Small intestine (tissue), 16 donors: ENCODE data around the gene GALNT12. TPM values are rescaled to one million over a fixed set of nuclear protein-coding genes. Genes with fewer than 3 reads are reported as not detected.

Experiments used
- DNase-seq, 2 donors: peaks; one replicate each; pipeline versions ENCODE4 v3.0.0 to v3.0.0-alpha.2; 2013
- FAIRE-seq: peaks from 2 replicates; lab custom pipeline; 2012; peaks lifted over from hg19 to GRCh38; lab: Jason Lieb, UNC
- H3K27ac ChIP-seq, 3 donors: one replicate each; pipeline ENCODE4 v1.5.1; 2013; ENCODE audit warnings: low read length in 2 of 3, mild to moderate bottlenecking in 2 of 3, control low read depth in 1 of 3, inconsistent platforms in 1 of 3, low read depth in 1 of 3, moderate library complexity in 1 of 3
- H3K27me3 ChIP-seq, 3 donors: one replicate each; pipeline ENCODE4 v1.6.1; 2013; ENCODE audit warnings: low read length in 3 of 3, inconsistent platforms in 1 of 3; ENCODE audit not compliant: control insufficient read depth in 3 of 3, insufficient read depth in 3 of 3
- H3K36me3 ChIP-seq, 3 donors: one replicate each; pipeline ENCODE4 v1.6.1; 2013; ENCODE audit warnings: low read length in 3 of 3, inconsistent platforms in 1 of 3, low read depth in 1 of 3, mild to moderate bottlenecking in 1 of 3, moderate library complexity in 1 of 3; ENCODE audit not compliant: control insufficient read depth in 3 of 3, insufficient read depth in 2 of 3
- H3K4me1 ChIP-seq, 3 donors: one replicate each; pipeline ENCODE4 v1.6.1; 2013; ENCODE audit warnings: low read length in 2 of 3, inconsistent platforms in 1 of 3, low read depth in 1 of 3, mild to moderate bottlenecking in 1 of 3, moderate library complexity in 1 of 3; ENCODE audit not compliant: control insufficient read depth in 3 of 3, insufficient read depth in 2 of 3
- H3K4me3 ChIP-seq, 3 donors: one replicate each; pipeline ENCODE4 v1.5.1; 2013; ENCODE audit warnings: low read length in 3 of 3, control low read depth in 1 of 3, inconsistent platforms in 1 of 3, low read depth in 1 of 3, mild to moderate bottlenecking in 1 of 3, moderate library complexity in 1 of 3
- H3K9me3 ChIP-seq, 2 donors: one replicate each; pipeline ENCODE4 v1.6.1; 2013; ENCODE audit warnings: low read depth in 1 of 2, low read length in 1 of 2; ENCODE audit not compliant: control insufficient read depth in 2 of 2, insufficient read depth in 1 of 2
- WGBS, 3 donors: extraction: QIAGEN DNeasy Blood & Tissue Kit; methylation state at CpG; one replicate each; pipeline ENCODE4 v1.1.7; 2013; 5-methylcytosine and 5-hydroxymethylcytosine counted together
- long read RNA-seq, 10 donors: transcript quantifications; one replicate each; lab custom pipeline, GENCODE V29; 2026
- polyA plus RNA-seq, 4 donors: library from polyadenylated mRNA; stranded (reverse) in 3 of 4; unstranded in 1 of 4; fragments of 200-250 nt in 3 of 4; fragments of 120-200 nt in 1 of 4; gene quantifications; one replicate each; pipeline versions ENCODE4 v1.2.1 to v1.2.3, GENCODE V29; 2013
- donor health status: healthy with polysubstance abuse.
- donor health status: control.
- donor health status: control.
- donor health status: Bipolar disorder and iron deficiency.
- donor health status: healthy.

Gene GALNT12
- polyA plus RNA-seq: 10 to 100 TPM in 3 of 4 donors, 1 to 10 TPM in 1; 7.8 to 47.1 (median 17.7) TPM
- long read RNA-seq, donor 1, transcript GALNT12-201 (10 exons, 2,735 nt): major isoform, 21 of 125 reads
- long read RNA-seq, donor 1, partial matches to known transcripts: 102 of 125 reads
- long read RNA-seq, donor 1, other reads (novel, unspliced or antisense): 0 of 125 reads
- long read RNA-seq, donor 2, transcript GALNT12-201 (10 exons, 2,735 nt): major isoform, 6 of 7 reads
- long read RNA-seq, donor 2, partial matches to known transcripts: 0 of 7 reads
- long read RNA-seq, donor 2, other reads (novel, unspliced or antisense): 0 of 7 reads
- long read RNA-seq, donor 3, partial matches to known transcripts: 22 of 24 reads
- long read RNA-seq, donor 3, other reads (novel, unspliced or antisense): 0 of 24 reads
- long read RNA-seq, donor 4: 0 reads
- long read RNA-seq, donor 5, partial matches to known transcripts: 5 of 8 reads
- long read RNA-seq, donor 5, other reads (novel, unspliced or antisense): 0 of 8 reads
- long read RNA-seq, donor 6, transcript GALNT12-201 (10 exons, 2,735 nt): major isoform, 6 of 18 reads
- long read RNA-seq, donor 6, partial matches to known transcripts: 12 of 18 reads
- long read RNA-seq, donor 6, other reads (novel, unspliced or antisense): 0 of 18 reads
- long read RNA-seq, donor 7, partial matches to known transcripts: 0 of 1 reads
- long read RNA-seq, donor 7, other reads (novel, unspliced or antisense): 0 of 1 reads
- long read RNA-seq, donor 8: 0 reads
- long read RNA-seq, donor 9, partial matches to known transcripts: 0 of 2 reads
- long read RNA-seq, donor 9, other reads (novel, unspliced or antisense): 0 of 2 reads
- long read RNA-seq, donor 10, transcript GALNT12-201 (10 exons, 2,735 nt): major isoform, 27 of 45 reads
- long read RNA-seq, donor 10, partial matches to known transcripts: 18 of 45 reads
- long read RNA-seq, donor 10, other reads (novel, unspliced or antisense): 0 of 45 reads

GRCh38 chr9:98807070-98807813 is at the start of gene GALNT12:
Gene GALNT12 (plus strand): TSS chr9:98807670. CDS start chr9:98807699, 29 bp downstream.
- no peaks in the 10 kb centered on the region for H3K36me3 ChIP-seq
- DNase-seq (peak; percentile 78 to 79), FAIRE-seq (no peak)
- WGBS, 3 donors: 4 to 6% (median 5%) methylated on average over 27 to 51 of the region's 51 CpGs
- H3K27me3 ChIP-seq: no peaks in the 10 kb centered on the region
- peak within 1 kb of the TSS; percentile 68 to 79 (median 73) for H3K4me3 ChIP-seq
- peaks cover 0 to 49% (median 16%) of the 10 kb centered on the region in 3 donors for H3K4me1 ChIP-seq
- peak within 1 kb of the TSS; percentile 2 to 88 (median 57) for H3K27ac ChIP-seq
- H3K9me3 ChIP-seq: no peaks in the 10 kb centered on the region

GRCh38 chr9:98760231-98760630 is 47.2 kb upstream of the GALNT12 start:
- peaks cover 0 to 2% of the 10 kb centered on the region in 2 donors for H3K9me3 ChIP-seq
- no peak overlapping the region for H3K27ac ChIP-seq
- H3K36me3 ChIP-seq: peaks cover 2 to 10% (median 3%) of the 10 kb centered on the region in 3 donors
- FAIRE-seq: no peak
- H3K27me3 ChIP-seq: no peaks in the 10 kb centered on the region
- no peak overlapping the region for H3K4me3 ChIP-seq
- no peak for DNase-seq
- no peaks in the 10 kb centered on the region for H3K4me1 ChIP-seq

- Histone ChIP-seq H3K9me3 (peaks cover 0 to 7% of the 10 kb centered on the region in 2 donors), H3K4me3 (no peak overlapping the region), H3K36me3 (peaks cover 0 to 28% (median 2%) of the 10 kb centered on the region in 3 donors), H3K4me1 (peaks cover 0 to 6% (median 0%) of the 10 kb centered on the region in 3 donors), H3K27ac (no peak overlapping the region), H3K27me3 (no peaks in the 10 kb centered on the region)
- no peak for FAIRE-seq
- WGBS, 3 donors: 94 to 97% (median 94%) methylated on average over 3 of the region's 3 CpGs
- DNase-seq: no peak
Measured at GRCh38 chr9:98763986-98764745, 43.3 kb upstream of the GALNT12 start.

GRCh38 chr9:98765256-98765655 is 42.2 kb upstream of the GALNT12 start:
- 89 to 100% (median 90%) methylated on average over 1 of the region's 1 CpG for WGBS, 3 donors
- no peak overlapping the region for H3K27ac ChIP-seq
- H3K9me3 ChIP-seq: peaks cover 0 to 7% of the 10 kb centered on the region in 2 donors
- DNase-seq (no peak), FAIRE-seq (no peak)
- no peak overlapping the region for H3K4me3 ChIP-seq
- H3K4me1 ChIP-seq: peaks cover 0 to 6% (median 0%) of the 10 kb centered on the region in 3 donors
- peaks cover 2 to 31% (median 3%) of the 10 kb centered on the region in 3 donors for H3K36me3 ChIP-seq
- no peaks in the 10 kb centered on the region for H3K27me3 ChIP-seq

- WGBS, 3 donors: 94 to 98% (median 98%) methylated on average over 2 of the region's 2 CpGs
- peaks cover 4 to 41% (median 7%) of the 10 kb centered on the region in 3 donors for H3K36me3 ChIP-seq
- no peak for FAIRE-seq
Measured at GRCh38 chr9:98766586-98766985, 40.9 kb upstream of the GALNT12 start.

GRCh38 chr9:98767196-98767595 is 40.3 kb upstream of the GALNT12 start:
- no peak for FAIRE-seq
- peaks cover 4 to 48% (median 7%) of the 10 kb centered on the region in 3 donors for H3K36me3 ChIP-seq
- no peaks in the 10 kb centered on the region for H3K27me3 ChIP-seq
- DNase-seq: no peak
- no peak overlapping the region for H3K27ac ChIP-seq
- H3K4me1 ChIP-seq: peaks cover 0 to 6% (median 0%) of the 10 kb centered on the region in 3 donors
- peaks cover 0 to 7% of the 10 kb centered on the region in 2 donors for H3K9me3 ChIP-seq
- WGBS, 3 donors: 93 to 95% (median 95%) methylated on average over 3 of the region's 3 CpGs
- no peak overlapping the region for H3K4me3 ChIP-seq

More at GRCh38 chr9:98766586-98766985, 40.9 kb upstream of the GALNT12 start:
- Histone ChIP-seq H3K9me3 (peaks cover 0 to 7% of the 10 kb centered on the region in 2 donors), H3K4me3 (no peak overlapping the region), H3K4me1 (peaks cover 0 to 6% (median 0%) of the 10 kb centered on the region in 3 donors), H3K27ac (no peak overlapping the region), H3K27me3 (no peaks in the 10 kb centered on the region)
- peak in 1 of 2 donors; percentile 59 for DNase-seq

GRCh38 chr9:98767915-98768314 is 39.6 kb upstream of the GALNT12 start:
- Histone ChIP-seq H3K4me1 (peaks cover 0 to 6% (median 0%) of the 10 kb centered on the region in 3 donors), H3K4me3 (no peak overlapping the region), H3K9me3 (peaks cover 0 to 7% of the 10 kb centered on the region in 2 donors), H3K36me3 (peaks cover 4 to 55% (median 9%) of the 10 kb centered on the region in 3 donors), H3K27ac (no peak overlapping the region), H3K27me3 (no peaks in the 10 kb centered on the region)
- FAIRE-seq (no peak), DNase-seq (no peak)
- 94 to 97% (median 95%) methylated on average over 7 of the region's 7 CpGs for WGBS, 3 donors
